MV-4-11 (cell line): ENCODE data around the gene PHOX2B.
"Not testable (repeated sequence)": the region's sequence is repeated elsewhere in the genome, so short reads cannot be mapped to it uniquely, and the experiment has no call there.

Experiments used
- DNase-seq: peaks from one replicate; lab custom pipeline; 2025; lab: John Stamatoyannopoulos, UW

PHOX2B gene

GRCh38 chr4:41748074-41748570 is 403 bp downstream of the PHOX2B start:
- no peak for DNase-seq

GRCh38 chr4:41747230-41748055 is 1.1 kb downstream of the PHOX2B start:
- no peak for DNase-seq

GRCh38 chr4:41746440-41747229 is 1.9 kb downstream of the PHOX2B start:
- no peak for DNase-seq

GRCh38 chr4:41746025-41746439 is 2.5 kb downstream of the PHOX2B start:
- no peak for DNase-seq

GRCh38 chr4:41745292-41746024 is 3.1 kb downstream of the PHOX2B start:
- no peak for DNase-seq

- DNase-seq: no peak
Observed at GRCh38 chr4:41744572-41745291, 3.8 kb downstream of the PHOX2B start.

GRCh38 chr4:41741354-41741753 is 7.2 kb downstream of the PHOX2B start:
- DNase-seq: no peak

- DNase-seq: not testable (repeated sequence)
Observed at GRCh38 chr4:41737491-41737890, 11.0 kb downstream of the PHOX2B start.

- DNase-seq: no peak
Observed at GRCh38 chr4:41734371-41734770, 14.2 kb downstream of the PHOX2B start.

GRCh38 chr4:41731569-41732126 is 16.9 kb downstream of the PHOX2B start:
- DNase-seq: no peak

- no peak for DNase-seq
Observed at GRCh38 chr4:41728573-41728913, 20.0 kb downstream of the PHOX2B start.

GRCh38 chr4:41727861-41728572 is 20.5 kb downstream of the PHOX2B start:
- DNase-seq: no peak

- DNase-seq: no peak
Observed at GRCh38 chr4:41725254-41725653, 23.3 kb downstream of the PHOX2B start.

- DNase-seq: no peak
Observed at GRCh38 chr4:41723286-41723685, 25.2 kb downstream of the PHOX2B start.

GRCh38 chr4:41722181-41722580 is 26.3 kb downstream of the PHOX2B start:
- DNase-seq: no peak

GRCh38 chr4:41719417-41719816 is 29.1 kb downstream of the PHOX2B start:
- DNase-seq: no peak

GRCh38 chr4:41718907-41719306 is 29.6 kb downstream of the PHOX2B start:
- no peak for DNase-seq

GRCh38 chr4:41715155-41715554 is 33.4 kb downstream of the PHOX2B start:
- DNase-seq: no peak

- DNase-seq: no peak
Observed at GRCh38 chr4:41714364-41715000, 34.0 kb downstream of the PHOX2B start.

GRCh38 chr4:41713768-41714167 is 34.8 kb downstream of the PHOX2B start:
- DNase-seq: no peak
